Testis (tissue), 3 donors: Measurements from ENCODE around the gene URB1. TPM values are rescaled to one million over a fixed set of nuclear protein-coding genes. Genes with fewer than 3 reads are reported as not detected.
A peak's percentile ranks its signal among the peaks of the same experiment; 100 is the strongest.

Experiments
- DNase-seq: peaks from one replicate; pipeline ENCODE4 v3.0.0-alpha.2; 2019
- H3K27ac ChIP-seq, 2 donors: fragments of 200-600 bp; sonication (generic); one replicate each; pipeline ENCODE4 v1.5.1; 2019
- H3K27me3 ChIP-seq: fragments of 200-600 bp; sonication (generic); one replicate; pipeline ENCODE4 v1.5.1; 2019
- H3K36me3 ChIP-seq: fragments of 200-600 bp; sonication (generic); one replicate; pipeline ENCODE4 v1.5.1; 2017; ENCODE audit warnings: low read depth; ENCODE audit errors: missing control alignments
- H3K4me1 ChIP-seq: fragments of 200-600 bp; sonication (generic); one replicate; pipeline ENCODE4 v1.5.1; 2019
- H3K4me3 ChIP-seq, 2 donors: fragments of 200-600 bp; sonication (generic); one replicate each; pipeline ENCODE4 v1.5.1; 2017 to 2019
- H3K9me3 ChIP-seq: fragments of 200-600 bp; sonication (generic); one replicate; pipeline ENCODE4 v1.5.1; 2017
- CTCF ChIP-seq, 3 experiments: fragments of 450-650 bp in 2 of 3; fragments of 200-600 bp in 1 of 3; sonication (generic) in 1 of 3; IDR thresholded peaks; one replicate each; pipeline ENCODE4 v1.5.1; 2016 to 2019; ENCODE audit warnings: antibody characterized with exemption in 3 of 3, mild to moderate bottlenecking in 2 of 3, moderate library complexity in 1 of 3
- POLR2A ChIP-seq: fragments of 450-650 bp; IDR thresholded peaks from one replicate; pipeline ENCODE4 v1.6.1; 2017; ENCODE audit warnings: antibody characterized with exemption, mild to moderate bottlenecking, moderate library complexity
- WGBS, 2 donors: methylation state at CpG; one replicate each; pipeline ENCODE4 v1.1.5; 2018; 5-methylcytosine and 5-hydroxymethylcytosine counted together
- intact Hi-C: fragments of 100-400 bp; cut with DNase I; formaldehyde crosslinking; loops from one replicate; pipeline ENCODE4 v1.15.1; 2023; ENCODE audit warnings: low total_unique reads
- polyA plus RNA-seq: library from polyadenylated mRNA; stranded (reverse); fragments of 350-450 nt; fragmentation: Illumina TruSeq; extraction: RNeasy Lipid Tissue Mini Kit (QIAGEN cat#74804); gene quantifications from one replicate; pipeline ENCODE4 v1.2.3, GENCODE V29; 2014; ENCODE audit warnings: low read depth, low replicate concordance; ENCODE audit not compliant: insufficient read depth
- total RNA-seq, 2 donors: library from RNA; depleted of rRNA; stranded (reverse); fragments of >200 nt; gene quantifications; one replicate each; pipeline ENCODE4 v1.2.3, GENCODE V29; 2016

The URB1 gene
- total and polyA plus RNA-seq, 3 donors from 2014 or later = 16.6 to 41.4 (median 38.8) TPM

GRCh38 chr21:32347351-32347750 lies 45.5 kb downstream of the URB1 start:
- Histone ChIP-seq H3K4me1 (no peaks in the 10 kb centered on the region), H3K36me3 (no peaks in the 10 kb centered on the region), H3K27ac (no peak overlapping the region), H3K27me3 (no peaks in the 10 kb centered on the region), H3K4me3 (no peak overlapping the region), H3K9me3 (no peaks in the 10 kb centered on the region)
- no peak for TF ChIP-seq CTCF (IDR thresholded peaks at IDR 0.05)
- no peak for TF ChIP-seq POLR2A
- intact Hi-C loops = no loop called here
- WGBS, 2 donors = 95 to 98% methylated on average over 7 to 12 of the region's 12 CpGs
- no peak for DNase-seq

- H3K36me3 ChIP-seq = no peaks in the 10 kb centered on the region
- intact Hi-C loops = no loop called here
- H3K4me3 ChIP-seq = no peak overlapping the region
- WGBS, 2 donors = 93 to 100% methylated on average over 1 to 14 of the region's 14 CpGs
- no peaks in the 10 kb centered on the region for H3K27me3 ChIP-seq
- no peak for TF ChIP-seq CTCF (IDR thresholded peaks at IDR 0.05)
- no peaks in the 10 kb centered on the region for H3K4me1 ChIP-seq
- no peak overlapping the region for H3K27ac ChIP-seq
- no peaks in the 10 kb centered on the region for H3K9me3 ChIP-seq
- DNase-seq = no peak
Measured at GRCh38 chr21:32346951-32347350, 45.9 kb downstream of the URB1 start.

- H3K36me3 ChIP-seq = no peaks in the 10 kb centered on the region
- intact Hi-C loops = no loop called here
Measured at GRCh38 chr21:32340863-32341848, 51.7 kb downstream of the URB1 start.

GRCh38 chr21:32338209-32338921 lies 54.4 kb downstream of the URB1 start:
- Histone ChIP-seq H3K9me3 (no peaks in the 10 kb centered on the region), H3K27me3 (no peaks in the 10 kb centered on the region), H3K4me3 (no peak overlapping the region), H3K4me1 (peaks cover 14% of the 10 kb centered on the region), H3K27ac (peak overlapping the region in 1 of 2 donors; percentile 5), H3K36me3 (no peaks in the 10 kb centered on the region)
- WGBS, 2 donors = 94 to 96% methylated on average over 23 of the region's 23 CpGs
- no peak for DNase-seq
- intact Hi-C loops = no loop called here
- TF ChIP-seq CTCF (IDR thresholded peaks at IDR 0.05) (no peak), POLR2A (no peak)

More at GRCh38 chr21:32340863-32341848, 51.7 kb downstream of the URB1 start:
- Histone ChIP-seq H3K4me3 (no peak overlapping the region), H3K4me1 (peaks cover 14% of the 10 kb centered on the region), H3K27me3 (no peaks in the 10 kb centered on the region), H3K27ac (no peak overlapping the region), H3K9me3 (no peaks in the 10 kb centered on the region)
- no peak for DNase-seq
- WGBS, 2 donors = 65 to 68% methylated on average over 12 of the region's 12 CpGs
- TF ChIP-seq CTCF (IDR thresholded peaks at IDR 0.05) = no peak
- TF ChIP-seq POLR2A = no peak
